Prostate gland (tissue), 2 donors: ENCODE data around the gene MAIP1.

Experiments
- POLR2AphosphoS5 ChIP-seq: sonication (generic); formaldehyde crosslinking; IDR thresholded peaks from one replicate; pipeline ENCODE4 v1.6.1; 2017; ENCODE audit warnings: antibody characterized with exemption
- TF ChIP-seq, protein P1 (sequence below), 4 experiments: fragments of 200-600 bp in 2 of 4; fragments of 450-650 bp in 2 of 4; sonication (generic) in 2 of 4; IDR thresholded peaks; 1 replicate in 3 of 4; 2 replicates in 1 of 4; pipeline ENCODE4 v1.5.1; 2016 to 2019; ENCODE audit warnings: antibody characterized with exemption in 4 of 4, mild to moderate bottlenecking in 2 of 4, moderate library complexity in 2 of 4

DNA sequence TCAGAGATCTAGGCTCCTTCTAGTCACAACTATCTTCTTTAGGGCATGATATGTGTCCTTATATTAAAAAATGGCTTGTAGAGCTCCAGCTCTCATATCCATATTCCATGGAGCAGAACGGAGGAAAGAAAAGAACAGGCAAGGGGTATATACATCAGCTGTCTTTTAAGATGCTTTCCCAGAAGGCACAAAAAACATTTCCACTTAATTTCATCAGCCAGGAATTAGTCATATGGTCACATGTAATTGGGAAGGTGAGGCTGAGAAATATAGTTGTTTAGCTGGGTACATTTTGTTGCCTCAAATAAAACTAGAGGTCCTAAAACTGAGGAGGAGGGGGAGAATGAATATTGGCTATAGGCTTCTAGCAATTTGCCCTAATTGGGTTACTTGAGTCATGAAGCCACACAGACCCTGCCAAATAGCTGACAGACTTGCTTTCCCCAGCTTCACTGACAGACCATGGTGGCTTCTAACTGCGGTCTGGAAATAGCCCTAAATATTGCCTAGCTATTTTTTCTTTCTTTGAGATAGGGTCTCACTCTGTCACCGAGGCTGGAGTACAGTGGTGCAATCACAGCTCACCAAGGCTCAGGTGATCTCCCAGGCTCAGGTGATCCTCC, 20.0 kb downstream of the MAIP1 start:
- TF ChIP-seq POLR2AphosphoS5 = no peak
- TF ChIP-seq, protein P1, sequence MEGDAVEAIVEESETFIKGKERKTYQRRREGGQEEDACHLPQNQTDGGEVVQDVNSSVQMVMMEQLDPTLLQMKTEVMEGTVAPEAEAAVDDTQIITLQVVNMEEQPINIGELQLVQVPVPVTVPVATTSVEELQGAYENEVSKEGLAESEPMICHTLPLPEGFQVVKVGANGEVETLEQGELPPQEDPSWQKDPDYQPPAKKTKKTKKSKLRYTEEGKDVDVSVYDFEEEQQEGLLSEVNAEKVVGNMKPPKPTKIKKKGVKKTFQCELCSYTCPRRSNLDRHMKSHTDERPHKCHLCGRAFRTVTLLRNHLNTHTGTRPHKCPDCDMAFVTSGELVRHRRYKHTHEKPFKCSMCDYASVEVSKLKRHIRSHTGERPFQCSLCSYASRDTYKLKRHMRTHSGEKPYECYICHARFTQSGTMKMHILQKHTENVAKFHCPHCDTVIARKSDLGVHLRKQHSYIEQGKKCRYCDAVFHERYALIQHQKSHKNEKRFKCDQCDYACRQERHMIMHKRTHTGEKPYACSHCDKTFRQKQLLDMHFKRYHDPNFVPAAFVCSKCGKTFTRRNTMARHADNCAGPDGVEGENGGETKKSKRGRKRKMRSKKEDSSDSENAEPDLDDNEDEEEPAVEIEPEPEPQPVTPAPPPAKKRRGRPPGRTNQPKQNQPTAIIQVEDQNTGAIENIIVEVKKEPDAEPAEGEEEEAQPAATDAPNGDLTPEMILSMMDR (IDR thresholded peaks at IDR 0.05) = no peak
